Mammary epithelial cell (primary cell): ENCODE results near the gene APBA2.

ENCODE experiments used
- EZH2 ChIP-seq: IDR thresholded peaks from 2 replicates; pipeline ENCODE4 v1.6.1; 2012; ENCODE audit warnings: low read length, inconsistent platforms, borderline replicate concordance
- TF ChIP-seq, protein P1 (sequence below), 2 donors: IDR thresholded peaks in 1 of 2; conservative IDR thresholded peaks in 1 of 2; 2 replicates each; pipeline ENCODE4 v1.5.1; 2011 to 2012; ENCODE audit warnings: inconsistent platforms in 2 of 2, low read length in 2 of 2, mild to moderate bottlenecking in 2 of 2, control low read depth in 1 of 2, low read depth in 1 of 2; ENCODE audit not compliant: insufficient read depth in 1 of 2; ENCODE audit errors: extremely low read depth in 1 of 2

GRCh38 chr15:28911310-28911931 lies 25.6 kb downstream of the APBA2 start:
- TF ChIP-seq, protein P1, sequence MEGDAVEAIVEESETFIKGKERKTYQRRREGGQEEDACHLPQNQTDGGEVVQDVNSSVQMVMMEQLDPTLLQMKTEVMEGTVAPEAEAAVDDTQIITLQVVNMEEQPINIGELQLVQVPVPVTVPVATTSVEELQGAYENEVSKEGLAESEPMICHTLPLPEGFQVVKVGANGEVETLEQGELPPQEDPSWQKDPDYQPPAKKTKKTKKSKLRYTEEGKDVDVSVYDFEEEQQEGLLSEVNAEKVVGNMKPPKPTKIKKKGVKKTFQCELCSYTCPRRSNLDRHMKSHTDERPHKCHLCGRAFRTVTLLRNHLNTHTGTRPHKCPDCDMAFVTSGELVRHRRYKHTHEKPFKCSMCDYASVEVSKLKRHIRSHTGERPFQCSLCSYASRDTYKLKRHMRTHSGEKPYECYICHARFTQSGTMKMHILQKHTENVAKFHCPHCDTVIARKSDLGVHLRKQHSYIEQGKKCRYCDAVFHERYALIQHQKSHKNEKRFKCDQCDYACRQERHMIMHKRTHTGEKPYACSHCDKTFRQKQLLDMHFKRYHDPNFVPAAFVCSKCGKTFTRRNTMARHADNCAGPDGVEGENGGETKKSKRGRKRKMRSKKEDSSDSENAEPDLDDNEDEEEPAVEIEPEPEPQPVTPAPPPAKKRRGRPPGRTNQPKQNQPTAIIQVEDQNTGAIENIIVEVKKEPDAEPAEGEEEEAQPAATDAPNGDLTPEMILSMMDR (conservative IDR thresholded peaks at IDR 0.05 in 1 of 2, IDR thresholded peaks at IDR 0.05 in 1 of 2; ENCODE audit: extremely low read depth in 1 of 2, insufficient read depth in 1 of 2, low read depth in 1 of 2, low read length in 2 of 2) = no peak
- no peak for TF ChIP-seq EZH2
